GM19193 (cell line): ENCODE results near the gene YIPF2.

ENCODE experiments used
- POLR2A ChIP-seq: IDR thresholded peaks from 4 replicates; pipeline ENCODE4 v1.6.1; 2011; ENCODE audit not compliant: insufficient read depth, insufficient read length; ENCODE audit errors: extremely low read depth

The YIPF2 gene

DNA sequence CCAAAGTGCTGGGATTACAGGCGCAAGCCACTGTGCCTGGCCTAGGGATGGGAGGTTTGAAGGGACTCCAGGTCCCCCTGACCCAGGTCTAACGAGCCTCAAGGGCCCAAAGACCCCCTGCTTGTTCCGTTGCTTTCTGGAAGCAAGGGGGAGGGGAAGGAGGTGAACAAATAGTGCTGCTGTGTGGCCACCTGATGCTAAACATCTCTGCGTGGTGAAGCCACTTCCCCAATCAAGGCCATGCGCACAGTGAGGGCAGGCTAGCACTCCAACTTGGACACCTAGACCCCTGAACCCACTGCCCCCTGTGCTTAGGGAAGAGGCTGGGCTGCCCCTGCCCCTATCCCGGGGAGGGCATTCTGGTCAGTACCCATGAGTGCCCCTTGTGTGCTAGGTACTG, 33.1 kb downstream of the YIPF2 start:
- no peak for TF ChIP-seq POLR2A

DNA sequence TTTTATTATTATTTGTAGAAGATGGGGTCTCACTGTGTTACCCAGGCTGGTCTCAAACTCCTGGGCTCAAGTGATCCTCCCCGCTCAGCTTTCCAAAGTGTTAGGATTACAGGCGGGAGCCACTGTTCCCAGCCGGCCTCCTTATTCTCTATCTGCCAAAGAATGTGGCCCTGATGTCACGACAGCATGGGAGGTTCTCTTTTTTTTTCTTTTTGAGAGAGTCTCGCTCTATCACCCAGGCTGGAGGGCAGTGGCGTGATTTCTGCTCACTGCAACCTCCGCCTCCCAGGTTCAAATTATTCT, 33.6 kb downstream of the YIPF2 start:
- no peak for TF ChIP-seq POLR2A

DNA sequence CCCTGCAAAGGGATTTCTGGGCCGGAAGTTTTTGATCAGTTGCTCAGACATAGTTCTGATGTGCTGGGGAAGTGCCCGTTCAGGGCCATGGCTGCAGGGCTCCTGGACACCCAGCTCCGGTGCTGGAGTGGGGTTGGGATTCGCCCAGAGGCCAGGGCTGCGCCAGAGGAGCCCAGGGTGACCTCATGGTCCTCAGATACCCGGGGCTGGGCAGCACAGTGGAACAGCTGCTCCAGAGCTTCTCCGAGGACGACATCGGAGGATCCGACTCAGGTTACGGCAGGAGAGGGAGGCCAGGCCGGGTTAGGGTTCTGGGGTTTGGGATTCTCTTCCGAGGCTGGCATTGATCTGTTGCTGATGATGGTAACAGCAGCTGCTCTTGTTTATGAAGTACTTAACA, 36.2 kb downstream of the YIPF2 start:
- no peak for TF ChIP-seq POLR2A

DNA sequence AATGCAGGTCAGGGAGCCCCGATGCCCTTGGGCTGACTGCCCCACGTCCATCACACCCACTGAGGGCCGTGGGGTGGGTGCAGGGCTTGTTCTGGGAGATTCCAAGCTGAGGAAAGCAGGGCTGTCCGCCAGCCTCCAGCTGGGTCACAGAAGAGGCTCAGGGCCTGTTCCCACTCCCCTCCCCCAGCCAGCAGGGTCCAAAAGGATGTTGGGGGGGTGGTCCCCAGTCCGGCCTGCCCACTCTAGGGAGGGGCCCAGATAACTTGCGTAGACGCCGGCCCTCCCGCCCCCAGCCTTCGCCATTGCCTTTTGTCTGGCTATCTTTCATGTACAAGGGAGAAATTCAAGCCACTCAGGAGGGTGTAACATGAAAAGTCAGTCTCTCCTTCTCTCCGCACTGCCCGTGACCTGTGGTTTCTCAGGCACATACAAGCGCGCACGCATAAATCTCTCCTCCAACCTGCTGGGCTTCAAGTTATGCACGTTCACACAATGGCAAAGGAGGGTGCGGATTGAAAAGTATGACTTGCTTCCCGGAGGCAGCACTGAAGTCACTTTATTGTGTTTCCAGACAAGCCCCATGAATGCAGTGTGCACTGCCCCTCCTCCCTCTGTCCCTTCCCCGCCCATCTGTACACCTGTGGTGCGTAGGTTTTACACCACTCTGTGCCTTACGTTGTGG, 36.9 kb downstream of the YIPF2 start:
- no peak for TF ChIP-seq POLR2A

DNA sequence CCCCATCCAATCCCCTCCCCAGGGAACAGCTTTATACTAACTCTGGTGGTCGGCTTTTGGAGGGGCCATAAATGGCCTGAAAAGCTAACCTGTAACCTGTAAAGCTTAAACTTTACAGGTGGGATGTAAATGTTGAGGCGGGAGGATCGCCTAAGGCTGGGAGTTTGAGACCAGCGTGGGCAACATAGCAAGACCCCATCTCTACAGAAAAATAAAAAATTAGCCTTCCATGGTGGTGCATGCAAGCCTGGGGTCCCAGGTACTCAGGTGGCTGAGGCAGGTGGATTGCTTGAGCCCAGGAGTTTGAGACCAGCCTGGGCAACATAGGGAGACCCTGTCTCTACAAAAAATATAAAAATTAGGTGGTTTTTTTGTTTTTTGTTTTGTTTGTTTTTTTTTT, 38.6 kb downstream of the YIPF2 start:
- TF ChIP-seq POLR2A, result no peak

DNA sequence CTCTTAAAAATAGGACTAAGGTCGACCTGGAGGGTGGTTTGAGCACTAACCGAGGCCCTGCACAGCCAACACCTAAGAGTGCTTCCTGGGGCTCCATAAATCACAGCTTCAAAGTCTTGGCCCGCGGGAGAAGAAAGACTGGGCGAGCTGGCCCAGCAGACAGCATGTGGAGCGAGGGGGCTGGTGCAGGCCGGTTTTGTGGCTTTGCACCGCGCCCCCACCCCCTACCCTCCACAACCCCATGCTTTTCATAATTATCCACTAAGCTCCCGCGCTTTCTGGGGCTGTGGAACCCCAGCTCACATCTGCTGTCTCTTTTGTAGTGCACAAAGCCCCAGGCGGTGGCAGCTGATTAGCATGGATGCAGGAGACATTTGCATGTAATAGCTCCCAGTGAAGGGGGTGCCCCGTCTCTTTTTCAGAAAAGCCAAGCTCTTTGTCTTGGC, 40.0 kb downstream of the YIPF2 start:
- no peak for TF ChIP-seq POLR2A

DNA sequence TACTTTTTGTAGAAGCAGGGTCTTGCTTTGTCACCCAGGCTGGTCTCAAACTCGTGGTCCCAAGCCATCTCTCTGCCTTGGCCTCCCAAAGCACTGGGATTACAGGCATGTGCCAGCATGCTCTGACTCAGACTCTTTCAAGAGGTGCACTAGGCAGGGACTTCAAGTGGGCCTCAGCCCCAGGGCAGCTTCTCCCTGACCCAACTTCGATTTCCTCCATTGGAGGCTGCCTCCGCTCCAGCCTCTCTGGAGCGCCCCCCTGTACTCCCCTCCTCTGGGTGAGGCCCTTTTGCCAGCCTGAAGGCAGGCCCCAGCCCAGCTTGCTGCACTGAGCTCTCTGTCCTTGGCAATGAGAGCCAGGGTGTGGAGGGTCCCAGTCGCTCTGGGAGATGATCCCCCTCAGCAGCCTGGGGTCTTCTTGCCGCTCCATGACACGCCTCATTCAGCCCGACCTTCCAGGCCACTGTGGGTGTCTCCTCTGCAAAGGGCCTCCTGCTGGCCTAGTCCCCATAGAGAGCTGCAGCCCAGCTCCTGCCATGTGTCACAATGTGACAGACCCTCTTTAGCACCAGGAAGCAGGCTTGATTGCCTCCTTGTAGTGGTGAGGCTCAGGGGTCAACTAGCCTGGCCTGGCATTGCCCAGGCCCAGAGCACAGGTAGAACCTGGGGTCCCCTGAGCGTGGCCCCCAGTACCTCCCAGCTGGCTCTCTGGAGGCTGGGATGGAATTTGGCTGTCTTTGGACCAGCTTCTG, 40.6 kb downstream of the YIPF2 start:
- no peak for TF ChIP-seq POLR2A

DNA sequence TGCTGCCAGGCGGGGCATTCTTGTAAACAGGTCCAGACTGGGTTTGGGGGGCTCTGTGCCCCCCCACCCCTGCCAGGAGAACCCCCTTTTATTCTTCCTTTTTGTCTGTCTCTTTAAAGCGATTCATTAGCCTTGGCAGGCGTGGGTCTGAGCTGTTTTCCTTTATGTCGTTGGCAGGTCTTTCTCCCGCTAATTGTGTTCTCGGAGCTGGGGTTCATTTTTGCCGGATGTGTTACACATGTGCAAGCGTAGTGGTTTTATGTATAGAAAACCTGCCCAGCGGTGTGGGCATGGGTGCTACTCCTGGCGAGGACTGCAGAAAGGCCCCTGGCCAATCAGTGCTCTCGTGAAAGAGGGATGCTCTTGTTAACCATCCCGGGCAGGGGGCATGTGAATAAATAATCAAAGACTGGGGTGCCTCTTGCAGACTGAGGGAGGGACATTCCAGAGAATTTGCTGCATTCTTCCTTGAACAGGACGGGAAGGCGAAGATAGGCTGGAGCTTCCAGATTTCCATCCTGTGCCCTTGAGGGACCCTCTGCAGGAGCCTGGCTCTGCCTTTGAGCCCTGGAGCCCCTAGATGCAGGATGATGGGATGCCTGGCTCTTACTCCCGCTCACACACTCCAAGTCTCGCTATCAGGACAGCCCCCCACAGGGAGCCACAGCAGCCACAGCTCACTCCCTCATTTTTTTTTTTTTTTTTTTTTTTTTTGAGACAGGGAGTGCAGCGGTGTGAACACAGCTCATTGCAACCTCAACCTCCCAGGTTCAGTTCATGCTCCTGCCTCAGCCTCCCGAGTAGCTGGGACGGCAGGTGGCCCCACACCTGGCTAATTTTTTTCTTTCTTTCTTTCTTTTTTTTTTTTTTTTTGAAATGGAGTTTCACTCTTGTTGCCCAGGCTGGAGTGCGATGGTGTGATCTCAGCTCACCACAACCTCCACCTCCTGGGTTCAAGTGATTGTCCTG, 43.0 kb downstream of the YIPF2 start:
- no peak for TF ChIP-seq POLR2A

DNA sequence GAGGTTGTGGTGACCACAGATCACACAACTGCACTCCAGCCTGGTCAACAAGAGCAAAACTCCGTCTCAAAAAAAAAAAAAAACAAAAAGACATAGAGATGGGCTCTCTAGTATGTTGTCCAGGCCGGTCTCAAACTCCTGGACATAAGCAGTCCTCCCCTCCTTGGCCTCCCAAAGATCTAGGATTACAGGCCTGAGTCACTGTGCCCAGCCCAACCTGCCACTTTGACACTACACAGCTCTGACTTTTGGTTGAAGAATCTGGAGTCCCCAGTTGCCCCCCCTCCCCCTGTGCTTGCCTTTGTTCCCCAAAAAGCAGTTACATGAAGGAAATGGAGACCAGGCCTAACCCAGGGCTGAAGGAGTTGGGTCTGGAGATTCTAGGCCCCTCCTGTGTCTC, 44.2 kb downstream of the YIPF2 start:
- no peak for TF ChIP-seq POLR2A

DNA sequence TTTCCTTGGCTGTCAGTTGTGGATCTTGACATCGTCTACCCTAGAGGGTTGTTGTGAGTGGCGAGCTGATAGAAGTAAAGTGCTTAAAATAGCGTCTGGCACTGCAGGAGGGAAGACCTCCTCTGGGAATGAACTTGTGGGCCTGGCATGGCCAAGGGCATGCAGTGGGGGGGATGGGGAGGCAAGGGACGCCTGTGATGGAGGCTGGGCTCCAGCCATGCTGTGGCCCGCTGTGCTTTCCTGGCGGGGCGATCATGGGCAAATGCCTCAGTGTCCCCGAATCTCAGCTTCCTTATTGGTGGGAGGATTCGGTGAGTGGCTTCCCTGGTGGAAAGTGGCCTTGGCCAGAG, 46.4 kb downstream of the YIPF2 start:
- no peak for TF ChIP-seq POLR2A

DNA sequence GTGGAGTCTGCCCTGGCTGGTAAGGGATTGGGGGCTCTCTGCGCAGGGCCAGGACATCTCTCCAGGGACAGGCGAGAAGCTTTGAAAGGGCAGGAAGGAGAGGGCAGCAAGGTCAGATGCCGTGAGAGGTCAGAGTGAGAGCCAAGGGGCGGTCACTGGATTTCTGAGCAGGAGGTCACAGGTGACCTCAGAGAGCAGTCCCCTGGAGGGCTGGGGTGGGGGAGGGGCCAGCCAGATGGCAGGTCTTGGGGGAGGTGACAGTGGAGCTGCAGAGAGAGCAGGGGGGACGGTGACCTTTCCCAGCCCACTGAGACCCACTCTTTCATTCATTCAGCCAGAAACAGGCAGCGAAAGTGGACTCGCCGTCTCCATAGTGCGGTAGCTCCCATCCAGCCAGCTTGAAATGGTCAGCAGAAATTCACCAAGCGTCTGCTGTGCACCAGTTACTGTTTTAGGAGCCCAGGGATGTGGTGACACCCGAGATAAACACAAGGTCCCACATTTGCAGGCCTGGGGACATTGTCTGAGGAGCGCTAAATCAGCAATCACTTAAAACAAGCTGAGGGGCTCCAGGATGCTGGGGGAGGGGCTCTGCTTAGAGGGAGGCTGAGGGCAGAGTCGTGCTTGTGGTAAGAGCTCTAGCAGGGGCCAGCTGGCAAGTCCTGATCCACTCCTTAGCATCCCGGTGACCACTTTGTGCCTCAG, 46.9 kb downstream of the YIPF2 start:
- no peak for TF ChIP-seq POLR2A

DNA sequence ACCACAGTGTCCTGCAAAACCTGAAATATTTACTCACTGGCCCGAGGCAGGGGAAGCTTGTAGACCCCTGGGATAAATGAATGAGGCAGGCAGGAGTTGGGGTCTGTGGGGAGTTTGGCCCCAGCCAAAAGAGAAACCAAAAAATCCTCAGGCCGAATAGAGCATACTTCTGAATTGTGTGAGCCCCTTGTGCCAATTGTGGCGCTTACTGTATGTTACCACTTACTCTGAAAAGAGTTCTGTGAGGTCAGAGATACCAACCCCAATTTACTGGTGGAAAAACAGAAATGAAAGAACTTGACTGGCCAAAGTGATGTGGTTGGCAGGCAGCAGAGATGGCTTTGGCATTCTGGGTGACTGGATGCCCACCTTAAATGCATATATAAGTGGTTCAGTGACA, 50.2 kb downstream of the YIPF2 start:
- TF ChIP-seq POLR2A, result no peak

DNA sequence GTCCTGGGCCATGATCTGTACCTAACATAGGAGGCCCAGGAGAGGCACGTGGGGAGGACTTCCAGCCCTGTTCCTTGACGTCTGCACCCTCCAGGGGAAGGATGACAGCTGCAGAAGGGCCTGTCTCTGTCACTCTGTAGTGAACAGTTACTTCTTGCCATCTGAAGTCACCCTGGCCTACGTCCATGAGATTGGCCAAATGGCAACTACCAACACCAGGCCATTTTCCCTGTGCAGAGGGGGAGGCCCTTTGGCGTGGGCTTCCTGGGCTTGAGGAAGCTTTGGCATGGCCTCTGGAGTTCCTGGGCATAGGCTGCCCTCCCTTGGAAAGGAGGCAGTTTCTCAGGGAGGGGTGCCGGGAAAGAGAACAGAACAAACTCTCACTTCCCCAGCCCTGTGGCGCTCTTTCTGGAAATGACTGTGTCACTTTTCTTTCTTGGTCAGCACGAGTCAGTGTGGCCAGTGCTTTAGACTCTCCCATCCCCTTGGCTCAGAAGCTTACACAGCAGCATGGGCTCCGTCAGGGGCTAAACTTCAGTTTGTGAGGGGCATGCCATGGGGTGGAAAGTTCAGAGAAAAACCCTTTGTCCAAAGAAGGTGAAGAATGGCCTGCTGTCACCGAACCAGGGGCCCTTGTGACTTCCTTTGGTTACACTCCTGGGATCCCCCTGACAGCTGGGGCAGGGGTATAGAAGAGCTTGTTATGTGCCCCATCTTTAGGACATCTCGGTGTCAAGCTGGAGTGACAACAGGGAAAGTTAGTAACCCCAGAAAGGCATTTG, 51.8 kb downstream of the YIPF2 start:
- TF ChIP-seq POLR2A, result no peak

DNA sequence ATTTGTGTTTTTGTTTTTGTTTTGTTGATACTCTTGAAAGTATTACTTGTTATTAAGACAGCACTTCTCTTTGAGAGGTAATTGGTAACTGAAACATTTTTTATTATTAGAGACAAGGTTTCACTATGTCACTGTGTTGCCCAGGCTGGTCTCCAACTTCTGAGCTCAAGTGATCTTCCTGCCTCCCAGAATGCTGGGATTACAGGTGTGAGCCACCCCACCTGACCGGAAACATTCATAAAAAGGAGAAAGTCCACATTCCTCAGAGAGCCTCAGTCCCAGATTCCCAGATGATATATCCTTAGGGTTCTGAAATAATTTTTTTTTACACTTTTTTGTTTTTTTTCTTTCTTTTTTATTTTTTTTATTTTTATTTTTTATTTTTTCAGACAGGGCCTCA, 54.4 kb downstream of the YIPF2 start:
- TF ChIP-seq POLR2A, result no peak
